HG03103 (cell line): ENCODE results near the gene USP15.
A peak's percentile ranks its signal among the peaks of the same experiment; 100 is the strongest.

Source experiments
- ATAC-seq: cut with Tn5 transposase; IDR thresholded peaks from one replicate; pipeline ENCODE4 v1.9.1; 2021; ENCODE audit warnings: low read depth; ENCODE audit not compliant: unreplicated experiment

The USP15 gene

GRCh38 chr12:62279058-62279457, 18.9 kb downstream of the USP15 start:
- ATAC-seq: no peak

GRCh38 chr12:62279961-62280360, 19.8 kb downstream of the USP15 start:
- no peak for ATAC-seq

DNA sequence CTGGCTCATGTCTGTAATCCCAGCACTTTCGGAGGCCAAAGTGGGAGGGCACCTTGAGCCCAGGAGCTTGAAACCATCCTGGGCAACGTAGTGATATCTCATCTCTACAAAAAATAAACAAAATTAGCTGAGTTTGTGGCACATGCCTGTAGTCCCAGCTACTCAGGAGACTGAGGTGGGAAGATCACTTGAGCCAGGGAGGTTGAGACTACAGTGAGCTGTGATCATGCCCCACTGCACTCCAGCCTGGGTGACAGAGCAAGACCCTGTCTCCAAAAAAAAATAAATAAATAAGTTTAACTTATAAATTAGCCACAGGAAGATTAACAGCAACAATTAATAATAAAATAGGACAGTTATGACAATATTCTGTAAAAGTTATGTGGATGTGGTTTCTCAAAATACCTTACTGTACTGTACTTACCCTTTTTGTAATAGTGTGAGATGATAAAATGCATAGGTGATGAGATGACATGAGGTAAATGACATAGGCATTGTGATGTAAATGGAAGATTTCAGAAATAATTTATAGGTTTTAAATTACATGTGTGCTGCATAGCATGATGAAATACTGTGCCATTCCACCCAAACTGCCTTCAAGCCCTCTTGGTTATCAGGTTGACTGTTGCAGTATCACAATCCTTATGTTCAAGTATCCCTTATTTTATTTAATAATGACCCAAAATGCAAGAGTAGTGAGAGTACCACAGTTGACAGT, 22.0 kb downstream of the USP15 start:
- no peak for ATAC-seq

DNA sequence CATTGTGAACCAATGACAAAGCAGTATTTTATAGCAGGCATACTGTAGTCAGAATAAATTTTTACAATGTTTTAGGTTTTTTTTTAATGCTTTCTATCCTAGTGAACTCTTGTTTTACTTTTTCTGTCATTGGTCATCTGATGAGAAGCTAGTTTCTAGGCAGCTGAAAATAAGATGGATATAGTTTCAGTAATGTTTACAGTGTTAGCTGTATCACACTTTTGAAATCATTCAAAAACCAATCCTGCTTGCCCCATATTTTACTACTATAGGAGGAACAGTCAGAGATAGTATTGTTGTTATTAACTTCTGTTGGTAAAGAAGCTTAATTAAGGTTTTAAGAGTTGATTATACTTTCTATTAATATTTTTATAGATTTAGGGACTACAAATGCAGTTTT, 24.5 kb downstream of the USP15 start:
- ATAC-seq: no peak

DNA sequence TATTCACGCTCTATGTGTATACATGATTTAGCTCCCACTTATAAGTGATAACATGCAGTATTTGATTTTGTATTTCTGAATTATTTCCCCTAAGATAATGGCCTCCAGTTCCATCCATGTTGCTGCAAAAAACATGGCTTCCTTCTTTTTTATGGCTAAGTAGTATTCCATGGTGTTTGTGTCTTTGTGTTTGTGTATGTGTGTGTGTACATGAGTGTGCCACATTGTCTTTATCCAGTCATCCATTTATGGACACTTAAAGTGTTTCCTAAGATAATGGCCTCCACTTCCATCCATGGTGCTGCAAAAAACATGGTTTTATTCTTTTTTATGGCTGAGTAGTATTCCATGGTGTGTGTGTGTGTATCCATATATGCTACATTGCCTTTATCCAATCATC, 25.1 kb downstream of the USP15 start:
- no peak for ATAC-seq

DNA sequence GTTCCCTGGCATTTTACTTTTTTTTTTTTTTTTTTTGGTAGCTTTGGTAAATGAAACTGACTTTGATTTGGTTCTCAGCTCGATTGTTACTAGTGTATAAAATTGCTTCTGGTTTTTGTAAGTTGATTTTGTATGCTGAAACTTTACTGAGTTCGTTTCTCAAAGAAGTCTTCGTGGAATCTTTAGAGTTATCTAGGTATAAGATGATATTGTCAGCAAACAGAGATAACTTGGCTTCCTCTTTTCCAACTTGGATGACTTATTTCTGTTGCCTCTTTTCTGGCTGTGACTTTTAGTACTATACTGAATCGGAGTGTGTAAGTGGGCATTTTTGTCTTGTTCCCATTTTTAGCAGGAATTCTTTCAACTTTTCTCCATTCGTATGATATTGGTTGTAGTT, 28.1 kb downstream of the USP15 start:
- no peak for ATAC-seq

DNA sequence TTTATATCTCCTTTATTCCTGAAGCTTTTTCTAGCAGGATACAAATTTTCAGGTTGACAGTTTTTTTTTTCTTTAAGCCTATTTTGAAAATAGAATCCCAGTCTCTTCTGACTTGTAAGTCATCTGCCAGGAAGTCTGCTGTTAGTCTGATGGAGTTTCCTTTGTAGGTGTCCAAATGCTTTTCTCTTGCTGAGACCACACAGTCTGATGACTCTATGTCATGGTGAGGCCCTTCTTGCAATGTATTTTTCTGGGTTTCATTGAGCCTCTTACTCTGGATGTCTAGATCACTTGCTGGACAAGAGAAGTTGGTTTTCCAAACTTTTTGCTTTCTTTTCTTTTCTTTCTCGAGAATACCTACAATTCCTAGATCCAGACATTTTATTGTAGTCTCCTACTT, 30.6 kb downstream of the USP15 start:
- no peak for ATAC-seq

DNA sequence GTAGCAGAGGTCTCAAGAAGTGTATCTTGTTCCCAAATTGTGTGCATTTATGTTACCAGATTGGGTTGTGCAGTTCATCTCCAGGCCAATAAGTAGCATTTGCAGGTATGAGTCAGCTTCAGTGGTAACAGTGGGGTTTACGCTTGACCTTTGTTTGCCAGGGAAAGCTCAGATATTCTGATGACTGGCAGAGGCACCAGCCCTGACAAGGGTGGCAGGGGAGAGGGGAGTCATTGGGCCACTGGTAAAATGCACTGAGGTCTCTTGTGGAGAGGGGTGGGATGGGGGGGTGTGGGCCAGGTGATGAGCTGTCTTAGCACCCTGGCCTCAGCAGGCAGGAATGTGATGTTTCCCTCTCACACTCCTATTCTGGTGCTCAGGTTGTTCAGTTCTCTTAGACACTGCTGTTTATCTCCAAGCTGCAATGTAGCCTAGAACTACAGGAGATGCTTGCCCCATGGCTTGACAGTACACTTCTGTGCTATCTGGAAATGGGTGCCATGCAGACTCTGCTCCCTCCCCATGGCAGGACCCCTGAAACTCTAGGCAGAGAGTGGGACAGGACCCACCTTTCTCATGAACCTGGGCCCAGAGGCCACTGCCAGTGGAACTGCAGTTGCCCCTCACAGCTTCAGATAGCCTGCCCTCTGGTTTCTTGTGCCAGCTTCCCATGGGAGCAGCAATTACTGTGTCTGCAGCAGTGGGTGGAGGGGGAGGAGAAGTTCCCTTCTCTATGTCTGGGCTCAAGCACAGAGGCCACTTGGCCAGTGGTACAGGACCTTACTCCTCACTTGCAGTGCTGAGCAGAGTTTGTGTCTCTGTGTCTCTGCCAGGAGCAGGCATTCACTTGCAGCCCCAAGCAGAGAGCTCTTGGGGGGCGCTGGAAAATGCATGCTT, 31.9 kb downstream of the USP15 start:
- peak; percentile 41 for ATAC-seq

DNA sequence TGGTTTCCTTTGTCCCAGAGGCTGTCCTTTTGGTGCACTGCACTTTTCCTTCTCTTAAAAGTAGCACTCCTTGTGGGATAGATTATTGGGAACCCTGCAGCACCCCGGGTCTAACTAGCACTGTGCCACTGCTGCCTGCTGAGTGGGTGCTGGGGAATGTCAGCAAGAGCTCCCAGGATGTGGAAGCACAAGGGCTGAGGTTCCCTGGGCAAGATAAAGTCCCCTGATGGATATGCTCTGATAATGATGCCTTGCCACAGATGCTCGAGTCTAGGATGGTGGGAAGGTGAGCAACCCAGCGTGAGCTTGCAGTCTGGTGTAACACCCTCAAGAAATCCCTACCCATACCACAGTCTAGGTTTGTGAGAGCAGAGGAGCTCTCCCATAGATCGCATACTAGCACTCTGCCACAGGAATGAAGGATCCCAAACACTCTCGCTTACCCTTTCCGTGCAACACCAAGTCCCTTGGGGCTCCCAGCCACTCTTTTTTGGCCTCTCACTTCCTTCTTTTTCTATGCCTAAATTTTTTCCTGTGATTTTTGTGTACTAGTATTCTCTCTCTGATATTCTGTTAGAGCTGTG, 32.6 kb downstream of the USP15 start:
- no peak for ATAC-seq

DNA sequence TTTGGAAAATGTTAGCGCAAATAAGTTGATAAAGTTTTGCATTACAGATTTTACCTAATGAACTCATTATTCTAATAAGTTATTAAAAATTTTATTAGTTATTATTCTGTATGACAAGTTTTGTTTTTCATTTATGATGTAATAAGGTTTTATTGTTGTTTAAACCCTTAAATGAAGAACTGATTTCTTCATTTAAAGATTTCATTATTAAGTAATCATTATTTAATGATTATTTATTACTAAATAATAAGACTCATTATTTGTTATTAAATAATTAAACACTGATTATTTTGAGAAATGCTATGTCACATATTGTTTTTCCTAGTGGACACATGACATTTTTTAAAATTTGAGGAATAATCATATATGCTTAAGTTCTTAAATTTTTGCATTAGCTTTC, 34.2 kb downstream of the USP15 start:
- ATAC-seq: no peak

DNA sequence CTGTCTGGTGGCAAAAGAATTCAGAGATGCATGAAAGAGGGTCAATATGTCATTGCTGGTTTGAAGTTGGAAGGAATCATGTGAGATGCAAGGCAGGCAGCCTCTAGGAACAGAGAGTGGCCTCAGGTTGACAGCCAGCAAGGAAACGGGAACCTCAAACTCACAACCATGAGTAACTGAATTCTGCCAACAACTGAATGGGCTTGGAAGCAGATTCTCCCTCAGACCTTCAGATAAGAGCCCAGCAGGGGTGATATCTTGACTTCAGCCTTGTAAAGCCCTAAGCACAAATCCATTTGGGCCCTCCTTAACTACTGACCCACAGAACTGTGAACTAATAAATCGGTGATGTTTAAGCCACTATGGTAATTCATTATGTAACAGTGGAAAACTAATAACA, 35.8 kb downstream of the USP15 start:
- ATAC-seq: no peak

DNA sequence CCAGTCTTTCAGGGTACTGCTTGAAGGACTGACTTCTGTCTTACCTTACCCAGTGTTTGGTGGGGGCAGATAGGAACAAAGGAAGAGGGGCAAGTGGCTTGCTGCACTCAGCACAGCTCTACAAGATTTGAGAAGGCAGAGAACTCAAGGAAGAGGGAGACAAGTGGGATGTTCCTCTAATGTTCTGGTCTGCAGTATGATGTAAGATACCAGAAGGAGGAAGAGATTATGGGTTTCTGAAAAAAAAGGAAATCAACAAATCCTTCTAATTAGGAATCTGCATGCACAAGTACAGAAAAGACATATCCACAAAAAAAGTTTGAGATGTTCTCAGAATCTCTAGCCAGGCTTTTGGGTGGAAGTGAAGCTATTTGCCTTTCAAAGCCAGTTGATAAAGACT, 37.1 kb downstream of the USP15 start:
- ATAC-seq: no peak

DNA sequence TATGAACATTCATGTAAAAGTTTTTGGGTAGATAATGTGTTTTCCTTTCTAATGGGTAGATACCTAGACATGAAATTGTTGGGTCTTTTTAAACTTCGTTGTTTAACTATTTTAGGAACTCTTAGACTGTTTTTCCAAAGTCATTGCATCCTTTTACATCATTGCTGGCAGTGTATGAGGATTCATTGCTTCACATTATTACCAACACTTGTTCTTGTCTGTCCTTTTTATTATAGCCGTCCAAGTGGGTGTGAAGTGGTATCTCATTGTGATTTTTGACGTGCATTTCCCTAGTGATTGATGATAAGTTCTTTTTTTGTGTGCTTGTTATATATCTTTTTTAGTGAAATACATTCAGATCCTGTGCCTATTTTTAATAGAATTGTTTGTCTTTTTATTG, 39.4 kb downstream of the USP15 start:
- ATAC-seq: no peak

DNA sequence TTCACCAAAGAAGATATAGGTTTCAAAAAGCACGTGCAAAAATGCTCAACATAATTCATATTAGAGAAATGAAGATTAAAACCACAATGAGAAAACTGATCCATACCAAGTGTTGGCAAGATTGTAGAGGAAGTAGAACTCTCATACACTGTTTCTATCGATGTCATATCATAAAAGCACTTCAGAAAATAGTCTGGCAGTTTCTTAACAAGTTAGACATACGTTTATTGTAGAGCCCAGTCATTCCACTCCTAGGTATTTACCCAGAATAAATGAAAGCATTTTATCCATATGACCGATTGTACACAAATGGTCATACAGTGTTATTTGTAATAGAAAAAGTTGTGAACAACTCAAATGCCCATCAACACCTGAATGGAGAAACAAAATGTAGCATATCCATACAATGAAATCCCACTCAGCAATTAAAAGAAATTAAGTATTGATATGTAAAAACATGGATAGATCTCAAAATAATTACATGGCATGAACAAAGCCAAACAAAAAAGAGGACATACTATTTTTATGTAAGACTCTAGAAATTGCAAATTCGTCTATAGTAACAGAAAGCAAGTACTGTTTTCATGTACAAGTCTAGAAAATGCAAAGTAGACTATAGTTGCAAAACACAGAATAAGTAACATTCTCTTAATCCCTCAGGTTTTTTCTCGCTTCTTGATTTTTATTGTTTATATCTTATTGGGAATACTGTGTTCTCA, 41.0 kb downstream of the USP15 start:
- ATAC-seq: no peak

DNA sequence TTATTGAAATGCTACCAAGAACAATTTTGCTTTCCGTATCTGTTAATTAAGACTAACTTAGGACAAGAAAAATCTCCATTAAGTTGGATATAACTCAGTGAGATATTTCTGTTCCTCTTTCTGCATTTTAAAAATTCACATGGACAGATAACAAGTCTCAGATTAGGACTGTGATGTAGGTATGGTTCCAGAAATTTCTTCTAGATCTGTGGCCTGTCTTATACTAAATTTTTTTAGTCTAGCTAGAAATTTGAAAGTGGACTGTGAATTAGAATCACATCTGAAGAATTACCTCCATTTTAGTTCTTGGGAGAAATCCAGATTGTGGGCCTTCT, 41.6 kb downstream of the USP15 start:
- ATAC-seq: no peak

- ATAC-seq: no peak
Observed at GRCh38 chr12:62304560-62304959, 44.4 kb downstream of the USP15 start.

DNA sequence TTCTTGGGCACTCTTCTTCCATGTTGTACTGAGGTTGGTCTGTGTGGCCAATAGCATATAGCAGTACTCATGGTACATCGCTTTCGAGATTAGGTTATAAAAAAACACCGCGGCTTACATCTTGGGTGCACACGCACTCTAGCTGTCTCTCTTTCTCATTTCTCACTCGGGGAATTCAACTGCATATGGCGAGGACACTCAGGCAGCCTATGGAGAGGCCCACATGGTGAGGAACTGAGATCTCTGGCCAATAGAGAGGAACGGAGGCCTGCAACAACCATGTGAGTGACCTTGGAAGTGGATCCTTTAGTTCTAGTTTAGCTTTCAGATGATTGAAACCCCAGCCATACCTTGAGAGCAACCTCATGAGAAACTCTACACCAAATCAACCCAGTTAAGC, 45.6 kb downstream of the USP15 start:
- no peak for ATAC-seq

- ATAC-seq: no peak
Observed at GRCh38 chr12:62306569-62307530, 46.6 kb downstream of the USP15 start.

DNA sequence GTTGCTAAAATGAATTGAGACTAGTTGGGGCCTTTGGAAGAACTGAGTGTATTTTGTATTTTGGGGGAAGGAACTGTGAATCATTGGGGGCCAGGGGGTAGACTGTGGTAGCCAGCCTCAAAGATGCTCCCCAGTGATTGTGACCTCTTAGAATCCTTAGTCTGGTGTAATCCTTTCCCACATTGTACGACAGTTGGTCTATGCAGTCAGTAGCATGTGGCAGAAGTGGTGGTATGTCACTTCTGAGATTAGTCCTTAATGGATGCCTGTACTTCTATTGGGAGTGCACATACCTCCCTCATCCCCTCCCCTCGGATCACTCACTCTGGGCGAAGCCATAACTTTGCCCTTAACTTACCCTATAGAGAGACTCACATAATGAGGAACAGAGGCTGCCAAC, 48.0 kb downstream of the USP15 start:
- ATAC-seq: no peak
